ENCODE measurements around the gene MRRF.

DNA sequence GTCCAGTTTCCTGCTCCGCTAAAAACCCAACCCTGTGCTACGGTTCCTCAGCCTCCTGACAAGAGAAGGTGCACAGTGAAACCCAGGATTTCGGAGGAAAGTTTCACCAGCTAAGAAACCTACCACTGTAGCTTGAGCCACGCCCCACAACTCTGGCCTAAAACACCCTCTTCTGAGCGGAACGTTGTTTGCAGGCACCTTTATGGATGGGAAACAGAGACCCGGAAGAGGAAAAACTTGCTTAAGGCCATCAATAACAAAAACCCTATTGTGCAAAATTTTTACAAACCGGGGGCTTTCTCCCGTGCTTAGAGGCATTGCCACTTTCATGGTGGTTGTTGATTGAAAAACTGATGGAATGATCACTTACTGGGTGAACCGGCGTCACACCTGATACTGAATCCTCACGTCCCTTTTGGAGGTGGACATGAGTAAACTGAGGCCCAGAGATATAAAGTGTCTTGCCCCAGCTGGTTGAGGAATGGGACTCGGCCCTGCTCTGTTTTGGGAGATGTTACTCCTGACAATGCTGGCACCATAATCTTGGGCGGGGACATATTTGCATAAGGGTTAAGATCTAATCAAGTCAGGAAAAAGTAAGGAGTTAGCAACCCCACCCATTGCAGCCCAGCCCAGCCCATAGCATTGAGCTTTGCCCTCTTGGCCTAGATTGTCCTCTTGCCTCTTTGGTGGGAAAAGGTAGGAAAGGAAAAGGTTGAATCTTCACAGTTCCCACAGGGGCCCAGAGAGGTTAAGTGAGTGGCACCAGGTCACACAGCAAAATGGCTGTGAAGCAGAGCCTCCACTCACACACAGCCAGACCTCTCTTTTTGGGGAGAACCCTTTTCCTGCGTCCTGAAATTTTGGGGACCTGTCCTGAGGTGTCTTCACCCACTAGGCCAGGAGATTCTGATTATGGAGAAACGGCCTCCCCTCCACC, 82.9 kb downstream of the MRRF start:
- TF ChIP-seq, protein P1, sequence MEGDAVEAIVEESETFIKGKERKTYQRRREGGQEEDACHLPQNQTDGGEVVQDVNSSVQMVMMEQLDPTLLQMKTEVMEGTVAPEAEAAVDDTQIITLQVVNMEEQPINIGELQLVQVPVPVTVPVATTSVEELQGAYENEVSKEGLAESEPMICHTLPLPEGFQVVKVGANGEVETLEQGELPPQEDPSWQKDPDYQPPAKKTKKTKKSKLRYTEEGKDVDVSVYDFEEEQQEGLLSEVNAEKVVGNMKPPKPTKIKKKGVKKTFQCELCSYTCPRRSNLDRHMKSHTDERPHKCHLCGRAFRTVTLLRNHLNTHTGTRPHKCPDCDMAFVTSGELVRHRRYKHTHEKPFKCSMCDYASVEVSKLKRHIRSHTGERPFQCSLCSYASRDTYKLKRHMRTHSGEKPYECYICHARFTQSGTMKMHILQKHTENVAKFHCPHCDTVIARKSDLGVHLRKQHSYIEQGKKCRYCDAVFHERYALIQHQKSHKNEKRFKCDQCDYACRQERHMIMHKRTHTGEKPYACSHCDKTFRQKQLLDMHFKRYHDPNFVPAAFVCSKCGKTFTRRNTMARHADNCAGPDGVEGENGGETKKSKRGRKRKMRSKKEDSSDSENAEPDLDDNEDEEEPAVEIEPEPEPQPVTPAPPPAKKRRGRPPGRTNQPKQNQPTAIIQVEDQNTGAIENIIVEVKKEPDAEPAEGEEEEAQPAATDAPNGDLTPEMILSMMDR (IDR thresholded peaks at IDR 0.05), result no peak
- no peak for TF ChIP-seq POLR2A (IDR thresholded peaks at IDR 0.05)
